Lung (tissue), 12 donors: ENCODE results near the gene DACT2. TPM values are rescaled to one million over a fixed set of nuclear protein-coding genes. Genes with fewer than 3 reads are reported as not detected.

ENCODE experiments used
- ATAC-seq: fragments of 200-7000 bp; cut with Tn5 transposase; one replicate; pipeline ENCODE4 v1.9.1; 2020; ENCODE audit warnings: moderate number of reproducible peaks; ENCODE audit not compliant: insufficient read depth, low FRiP score
- DNase-seq, 3 donors: peaks; one replicate each; pipeline ENCODE4 v3.0.0-alpha.2; 2013 to 2017
- H3K27ac ChIP-seq, 2 donors: one replicate each; pipeline ENCODE4 v1.5.1; 2013; ENCODE audit warnings: mild to moderate bottlenecking in 2 of 2, moderate library complexity in 2 of 2, control low read depth in 1 of 2, inconsistent platforms in 1 of 2, low read depth in 1 of 2, low read length in 1 of 2
- H3K27me3 ChIP-seq, 3 donors: one replicate each; pipeline ENCODE4 v1.5.1; 2013; ENCODE audit warnings: low read length in 2 of 3; ENCODE audit not compliant: control insufficient read depth in 3 of 3, insufficient read depth in 3 of 3
- H3K36me3 ChIP-seq, 4 donors: one replicate each; pipeline ENCODE4 v1.5.1; 2013; ENCODE audit warnings: low read length in 4 of 4, mild to moderate bottlenecking in 1 of 4, moderate library complexity in 1 of 4; ENCODE audit not compliant: control insufficient read depth in 4 of 4, insufficient read depth in 4 of 4
- H3K4me1 ChIP-seq, 5 donors: one replicate each; pipeline ENCODE4 v1.5.1; 2013; ENCODE audit warnings: low read length in 5 of 5, mild to moderate bottlenecking in 2 of 5, moderate library complexity in 1 of 5; ENCODE audit not compliant: control insufficient read depth in 5 of 5, insufficient read depth in 5 of 5
- H3K4me3 ChIP-seq: one replicate; pipeline ENCODE4 v1.5.1; 2013; ENCODE audit warnings: mild to moderate bottlenecking, control low read depth, moderate library complexity
- H3K9ac ChIP-seq, 2 donors: one replicate each; pipeline ENCODE4 v1.5.1; 2013; ENCODE audit warnings: low read length in 2 of 2, control low read depth in 1 of 2; ENCODE audit not compliant: insufficient read depth in 1 of 2
- H3K9me3 ChIP-seq, 4 donors: one replicate each; pipeline ENCODE4 v1.5.1; 2013; ENCODE audit warnings: low read length in 3 of 4, mild to moderate bottlenecking in 1 of 4, moderate library complexity in 1 of 4; ENCODE audit not compliant: control insufficient read depth in 4 of 4, insufficient read depth in 3 of 4
- CTCF ChIP-seq: IDR thresholded peaks from 2 replicates; pipeline ENCODE4 v1.5.1; 2012; ENCODE audit warnings: mild to moderate bottlenecking; ENCODE audit errors: control extremely low read depth, extremely low read depth
- WGBS, 2 donors: extraction: QIAGEN DNeasy Blood & Tissue Kit; methylation state at CpG; one replicate each; pipeline ENCODE4 v1.1.7; 2013; 5-methylcytosine and 5-hydroxymethylcytosine counted together
- polyA plus RNA-seq, 2 donors: library from polyadenylated mRNA; stranded (reverse); fragments of 200-250 nt; gene quantifications; one replicate each; pipeline ENCODE4 v1.2.1, GENCODE V29; 2013
- total RNA-seq, 2 donors: library from RNA; depleted of rRNA in 1 of 2; stranded (reverse); fragments of >200 nt in 1 of 2; gene quantifications; one replicate each; pipeline ENCODE4 v1.2.1, GENCODE V29; 2014 to 2021
- donor health status: control.
- donor health status: control.
- donor health status: Bipolar disorder and iron deficiency.
- donor health status: healthy.
- donor health status: DM: yes; HTN: yes; CAD: no.

The DACT2 gene
- total and polyA plus RNA-seq, 4 donors = 0.30 to 2.6 (median 1.7) TPM

GRCh38 chr6:168333491-168333890, 13.9 kb upstream of the DACT2 start:
- DNase-seq (no peak), ATAC-seq (no peak)
- no peak overlapping the region for H3K9ac ChIP-seq
- H3K4me3 ChIP-seq = no peak overlapping the region
- peaks cover 0 to 2% (median 0%) of the 10 kb centered on the region in 3 donors for H3K27me3 ChIP-seq
- no peaks in the 10 kb centered on the region for H3K9me3 ChIP-seq
- WGBS, 2 donors = 77 to 78% methylated on average over 9 of the region's 9 CpGs
- peaks cover 0 to 1% (median 0%) of the 10 kb centered on the region in 5 donors for H3K4me1 ChIP-seq
- H3K27ac ChIP-seq = no peak overlapping the region
- no peaks in the 10 kb centered on the region for H3K36me3 ChIP-seq
- TF ChIP-seq CTCF = no peak

GRCh38 chr6:168333039-168333438, 13.5 kb upstream of the DACT2 start:
- DNase-seq (no peak), ATAC-seq (no peak)
- Histone ChIP-seq H3K27me3 (peaks cover 0 to 2% (median 0%) of the 10 kb centered on the region in 3 donors), H3K4me1 (peaks cover 0 to 1% (median 0%) of the 10 kb centered on the region in 5 donors), H3K9me3 (no peaks in the 10 kb centered on the region), H3K9ac (no peak overlapping the region), H3K36me3 (no peaks in the 10 kb centered on the region), H3K27ac (no peak overlapping the region), H3K4me3 (no peak overlapping the region)
- 80 to 85% methylated on average over 5 of the region's 5 CpGs for WGBS, 2 donors
- TF ChIP-seq CTCF = no peak

- peaks cover 0 to 2% (median 0%) of the 10 kb centered on the region in 3 donors for H3K27me3 ChIP-seq
- ATAC-seq (no peak), DNase-seq (no peak)
- no peaks in the 10 kb centered on the region for H3K36me3 ChIP-seq
- H3K27ac ChIP-seq = no peak overlapping the region
- H3K4me3 ChIP-seq = no peak overlapping the region
- H3K9ac ChIP-seq = no peak overlapping the region
- 49 to 62% methylated on average over 13 of the region's 13 CpGs for WGBS, 2 donors
- H3K4me1 ChIP-seq = peaks cover 0 to 1% (median 0%) of the 10 kb centered on the region in 5 donors
- H3K9me3 ChIP-seq = no peaks in the 10 kb centered on the region
- TF ChIP-seq CTCF = no peak
These were observed 12.4 kb upstream of the DACT2 start for GRCh38 chr6:168332020-168332419.

GRCh38 chr6:168331058-168331457, 11.5 kb upstream of the DACT2 start:
- Histone ChIP-seq H3K27ac (no peak overlapping the region), H3K27me3 (peaks cover 0 to 2% (median 0%) of the 10 kb centered on the region in 3 donors), H3K9ac (no peak overlapping the region), H3K9me3 (no peaks in the 10 kb centered on the region), H3K4me1 (peaks cover 0 to 1% (median 0%) of the 10 kb centered on the region in 5 donors), H3K4me3 (no peak overlapping the region), H3K36me3 (no peaks in the 10 kb centered on the region)
- DNase-seq (no peak), ATAC-seq (no peak)
- 78 to 84% methylated on average over 4 of the region's 4 CpGs for WGBS, 2 donors
- no peak for TF ChIP-seq CTCF
